GM19468 (cell line): Measurements from ENCODE around the gene ZYG11B.
"Not testable (repeated sequence)": the region's sequence is repeated elsewhere in the genome, so short reads cannot be mapped to it uniquely, and the experiment has no call there.

ENCODE experiments used
- ATAC-seq: cut with Tn5 transposase; IDR thresholded peaks from one replicate; pipeline ENCODE4 v1.9.1; 2021; ENCODE audit warnings: mild to moderate bottlenecking, moderate library complexity, moderate number of reproducible peaks; ENCODE audit not compliant: unreplicated experiment; ENCODE audit errors: extremely low read depth

Gene ZYG11B

GRCh38 chr1:52726265-52727113 is at the start of gene ZYG11B:
TSS of gene ZYG11B (plus strand) at chr1:52726453. CDS start at chr1:52726654, 201 bp downstream.
- ATAC-seq: peak; percentile 71

DNA sequence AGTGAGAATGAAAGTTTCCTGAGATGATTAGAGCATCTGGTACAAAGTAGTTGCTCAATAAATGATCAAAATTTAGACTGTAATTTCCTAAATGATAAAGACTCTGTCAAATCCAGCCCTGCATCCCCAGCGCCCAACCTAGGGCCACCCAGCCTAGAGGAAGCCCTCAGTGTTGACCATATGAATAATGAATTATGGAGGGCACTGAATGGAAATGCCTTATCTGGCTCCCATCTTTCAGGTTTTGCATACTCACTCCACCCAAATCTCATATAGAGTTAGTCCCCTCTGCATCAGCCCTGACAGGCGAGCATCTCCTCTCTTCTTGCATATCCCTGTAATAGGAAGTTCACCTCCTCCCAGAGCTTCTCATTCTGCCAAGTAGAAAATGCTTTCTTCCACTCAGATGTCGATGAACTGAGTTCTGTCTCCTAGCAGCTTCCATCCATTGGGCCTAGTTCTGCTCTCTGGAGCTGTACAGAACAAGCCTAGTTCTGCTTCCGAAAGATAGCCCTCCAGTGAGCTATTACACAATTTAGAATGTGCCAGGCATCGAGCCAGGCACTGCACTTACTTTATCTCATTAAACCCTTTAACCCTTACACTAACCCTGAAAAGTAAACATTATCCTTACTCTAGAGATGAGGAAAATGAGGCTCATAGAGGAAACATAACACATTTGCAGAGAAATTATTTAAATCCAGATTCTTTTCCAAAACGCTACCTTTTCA is 49.0 kb upstream of the ZYG11B start:
- ATAC-seq: no peak

GRCh38 chr1:52679048-52679447 is 47.2 kb upstream of the ZYG11B start:
- ATAC-seq: no peak

DNA sequence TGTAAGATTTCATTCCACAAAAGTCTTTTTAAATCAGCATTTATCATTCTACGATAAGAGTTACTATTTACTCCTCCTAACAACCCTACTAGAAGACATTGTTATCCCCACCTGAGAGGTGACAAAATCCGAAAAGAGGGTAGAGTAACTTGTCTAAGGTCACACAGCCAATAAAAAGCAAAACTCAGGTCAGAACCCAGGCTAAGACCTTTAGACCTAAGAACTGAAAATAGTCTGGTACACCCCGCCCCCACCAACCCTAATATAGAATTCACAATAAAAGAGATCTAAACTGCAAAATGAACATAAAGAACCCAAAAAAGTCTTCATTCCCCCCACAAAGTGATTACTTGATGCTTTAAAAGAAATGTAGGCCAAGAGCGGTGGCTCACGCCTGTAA is 46.8 kb upstream of the ZYG11B start:
- no peak for ATAC-seq

- no peak for ATAC-seq
Measured at GRCh38 chr1:52680353-52680752, 45.9 kb upstream of the ZYG11B start.

GRCh38 chr1:52681136-52681535 is 45.1 kb upstream of the ZYG11B start:
- no peak for ATAC-seq

DNA sequence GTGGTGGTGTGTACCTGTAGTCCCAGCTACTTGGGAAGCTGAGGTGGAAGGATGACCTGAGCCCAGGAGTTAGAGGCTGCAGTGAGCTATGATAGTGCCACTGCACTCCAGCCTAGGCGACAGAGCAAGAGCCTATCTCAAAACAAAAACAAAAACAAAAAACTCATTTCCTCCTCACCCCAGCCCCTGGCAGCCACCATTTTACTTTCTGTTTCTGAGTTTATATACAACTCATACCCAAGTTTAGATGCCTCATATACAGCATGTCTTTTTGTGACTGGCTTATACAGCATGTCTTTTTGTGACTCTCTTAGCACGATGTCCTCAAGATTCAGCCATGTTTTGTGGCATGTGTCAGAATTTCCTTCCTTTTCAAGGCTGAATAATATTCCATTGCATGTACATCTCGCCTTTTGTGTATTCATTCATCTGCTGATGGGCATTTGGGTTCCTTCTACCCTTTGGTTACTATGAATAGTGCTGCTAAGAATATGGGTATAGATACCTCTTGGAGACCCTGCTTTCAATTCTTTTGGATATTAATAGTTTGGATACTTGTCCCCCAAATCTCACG is 42.8 kb upstream of the ZYG11B start:
- no peak for ATAC-seq

GRCh38 chr1:52684545-52684944 is 41.7 kb upstream of the ZYG11B start:
- no peak for ATAC-seq

- not testable (repeated sequence) for ATAC-seq
Measured at GRCh38 chr1:52686261-52686751, 39.9 kb upstream of the ZYG11B start.

DNA sequence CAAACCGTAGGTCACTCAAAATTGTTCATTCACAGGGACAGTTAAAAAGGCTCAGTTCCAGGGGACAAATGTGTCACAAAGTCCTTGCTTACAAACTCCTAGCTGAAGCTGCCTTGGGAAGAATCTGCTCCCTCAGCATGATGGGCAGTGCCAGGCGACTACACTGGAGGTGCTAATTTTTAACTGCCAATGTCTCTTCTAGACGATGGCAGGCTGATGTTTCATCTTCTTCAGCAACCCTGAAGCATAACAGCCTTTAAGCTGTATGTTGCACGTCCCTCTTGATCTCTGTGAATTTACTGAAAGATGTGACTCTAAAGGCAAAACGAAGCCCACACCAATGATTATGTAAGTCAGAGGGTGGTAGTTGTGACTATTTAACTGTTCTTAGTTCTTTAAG is 39.4 kb upstream of the ZYG11B start:
- ATAC-seq: no peak

DNA sequence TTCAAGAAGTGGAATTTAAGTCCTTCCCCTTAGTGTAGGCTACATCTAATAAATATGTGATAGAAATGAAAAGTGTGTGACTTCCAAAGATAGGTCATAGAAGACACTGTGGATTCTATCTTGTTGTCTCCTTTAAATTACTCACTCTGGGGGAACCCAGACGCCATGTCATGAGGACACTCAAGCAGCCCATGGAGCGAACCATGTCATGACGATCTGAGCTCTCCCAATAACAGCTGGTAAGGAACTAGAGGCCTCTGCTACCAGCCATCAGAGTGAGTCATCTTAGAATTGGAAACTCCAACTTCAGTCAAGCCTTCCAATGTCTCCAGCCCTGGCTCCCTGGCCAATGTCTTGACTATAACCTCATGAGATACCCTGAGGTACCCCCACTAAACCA is 34.4 kb upstream of the ZYG11B start:
- no peak for ATAC-seq

DNA sequence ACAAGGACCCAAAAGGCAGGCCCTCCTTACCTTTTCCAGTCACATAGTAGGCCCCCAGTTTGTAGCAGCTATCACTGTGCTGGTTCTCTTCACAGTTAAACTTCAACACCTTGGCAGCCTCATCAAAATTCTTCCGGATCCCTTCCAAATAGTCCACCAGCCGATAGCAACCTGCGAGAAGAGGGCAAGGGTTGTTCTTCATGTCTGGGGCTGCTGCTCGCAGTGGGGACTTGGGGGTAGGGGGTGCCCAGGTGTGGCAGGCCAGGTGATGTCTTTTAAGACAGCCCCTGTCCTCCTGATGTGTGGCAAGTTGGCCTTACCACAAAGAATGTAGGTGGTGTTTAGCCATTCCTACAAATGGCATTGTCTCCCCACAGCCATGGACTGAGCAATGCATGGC is 33.6 kb upstream of the ZYG11B start:
- no peak for ATAC-seq

GRCh38 chr1:52693351-52693750 is 32.9 kb upstream of the ZYG11B start:
- not testable (repeated sequence) for ATAC-seq

DNA sequence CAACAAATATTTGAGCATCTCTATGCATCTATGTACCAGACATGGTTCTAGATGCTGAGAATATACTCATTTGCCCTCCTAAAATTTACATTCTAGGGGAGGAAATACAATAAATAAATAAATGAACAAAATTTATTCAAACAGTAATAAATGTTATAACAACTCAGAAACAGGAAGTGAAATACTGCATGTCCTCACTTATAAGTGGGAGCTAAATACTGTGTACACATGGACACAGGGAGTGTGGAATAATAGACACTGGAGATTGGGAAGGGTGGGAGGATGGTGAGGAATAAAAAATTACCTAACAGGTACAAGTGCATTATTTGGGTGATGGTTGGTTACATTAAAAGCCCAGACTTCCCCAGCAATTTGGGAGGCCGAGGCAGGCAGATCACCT is 32.4 kb upstream of the ZYG11B start:
- no peak for ATAC-seq

GRCh38 chr1:52695627-52696026 is 30.6 kb upstream of the ZYG11B start:
- ATAC-seq: no peak

DNA sequence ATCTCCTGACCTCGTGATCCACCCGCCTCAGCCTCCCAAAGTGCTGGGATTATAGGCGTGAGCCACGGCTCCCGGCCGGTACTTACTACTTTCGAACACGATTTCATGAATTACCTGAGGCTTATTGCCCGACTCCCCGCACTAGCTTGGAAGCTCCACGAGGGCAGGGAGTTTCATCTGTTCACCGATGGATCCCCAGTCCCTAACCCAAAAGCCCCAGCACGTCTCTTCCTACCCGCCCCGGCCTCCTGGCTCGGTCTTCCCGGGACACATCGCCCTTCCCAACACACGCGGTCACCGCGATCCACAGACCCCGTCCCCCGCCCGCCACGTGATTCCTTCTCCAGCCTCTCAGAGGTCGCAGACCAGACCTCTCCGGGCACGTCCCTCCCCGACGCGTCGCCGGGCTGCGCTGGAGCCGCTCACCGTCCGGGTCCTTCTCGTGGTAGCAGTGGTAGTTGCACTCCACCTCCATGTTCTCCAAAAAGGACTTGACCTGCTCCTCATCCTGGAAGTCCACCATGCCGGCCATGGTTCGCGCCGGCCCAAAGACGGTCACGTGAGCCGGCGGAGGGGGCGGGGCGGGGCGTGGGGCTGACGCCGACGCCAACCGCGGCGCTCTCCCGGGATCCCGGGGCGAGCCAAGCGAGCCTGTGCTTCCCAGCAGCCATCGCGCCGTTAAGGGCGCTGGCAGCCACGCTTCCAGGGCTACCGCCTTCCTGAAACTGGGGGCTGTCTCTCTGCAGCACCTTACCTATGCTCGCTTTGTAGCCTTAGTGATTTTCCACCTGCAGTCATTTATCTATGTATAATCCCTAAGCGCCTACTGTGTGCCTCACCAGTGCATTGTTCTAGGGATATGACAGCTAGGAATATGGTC is 28.2 kb upstream of the ZYG11B start, which contains the start of gene COA7:
TSS of gene COA7 (minus strand) at position 553 of the 880 bp plus-strand sequence. CDS start at position 532, 21 bp downstream.
- no peak for ATAC-seq

GRCh38 chr1:52702886-52703787 is 23.1 kb upstream of the ZYG11B start:
- peak; percentile 56 for ATAC-seq

DNA sequence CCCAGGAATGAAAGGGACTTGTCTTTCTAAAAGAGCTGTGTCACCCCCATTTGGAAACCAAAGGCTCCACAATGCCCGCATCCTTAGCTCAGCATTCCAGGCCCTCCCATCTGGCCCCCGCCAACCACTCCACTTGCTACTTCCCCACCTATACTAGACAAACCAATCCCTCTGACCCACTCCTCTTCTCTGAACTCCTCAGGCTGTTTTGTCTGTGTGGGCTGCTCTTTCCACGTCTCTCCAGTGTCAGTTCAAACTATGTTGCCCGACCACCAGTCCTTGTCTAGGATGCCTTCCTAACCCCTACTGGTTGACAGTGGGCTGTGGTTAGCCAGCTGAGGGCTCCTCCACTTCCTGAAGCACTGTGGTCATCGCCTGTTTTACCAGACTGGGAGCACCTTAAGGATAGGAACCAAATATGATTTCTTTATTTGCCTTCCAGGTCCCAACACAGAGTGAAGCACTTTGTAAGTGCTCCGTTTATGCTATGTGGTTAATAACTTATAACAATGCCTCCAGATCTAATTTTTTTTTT is 20.1 kb upstream of the ZYG11B start:
- no peak for ATAC-seq
